Naive thymus-derived CD4-positive, alpha-beta T cell (primary cell): ENCODE measurements around the gene ALPI. TPM values are rescaled to one million over a fixed set of nuclear protein-coding genes. Genes with fewer than 3 reads are reported as not detected.

Experiments used
- ATAC-seq: fragments of 150-1000 bp; cut with Tn5 transposase; 2 replicates; pipeline ENCODE4 v1.10.0; 2021; ENCODE audit warnings: mild to moderate bottlenecking, moderate library complexity
- CTCF ChIA-PET: fragments of 350-600 bp; sonication (Branson Sonifier 250); formaldehyde crosslinking; loops from one replicate; lab custom pipeline; 2021; ENCODE audit warnings: antibody characterized with exemption; lab: Charles Lee
- POLR2A ChIA-PET: fragments of 350-600 bp; sonication (Branson Sonifier 250); formaldehyde crosslinking; loops from one replicate; lab custom pipeline; 2021; ENCODE audit warnings: antibody characterized with exemption, inconsistent platforms; lab: Charles Lee
- DNase-seq, 9 donors: peaks; one replicate each; pipeline versions ENCODE4 v3.0.0 to v3.0.0-alpha.2; 2020 to 2022; ENCODE audit warnings: mixed read lengths in 1 of 9
- H3K27ac ChIP-seq: one replicate; pipeline ENCODE4 v1.7.0; 2013; ENCODE audit warnings: mild to moderate bottlenecking, low read depth, low read length, moderate library complexity
- H3K27me3 ChIP-seq, 2 donors: one replicate each; pipeline ENCODE4 v1.7.0; 2013; ENCODE audit warnings: low read length in 2 of 2, mild to moderate bottlenecking in 2 of 2, moderate library complexity in 2 of 2; ENCODE audit not compliant: control insufficient read depth in 2 of 2, insufficient read depth in 2 of 2
- H3K36me3 ChIP-seq, 3 experiments: 1 replicate in 2 of 3; 2 replicates in 1 of 3; pipeline ENCODE4 v1.7.0; 2013; ENCODE audit warnings: low read length in 3 of 3, mild to moderate bottlenecking in 3 of 3, moderate library complexity in 1 of 3; ENCODE audit not compliant: insufficient read depth in 3 of 3, control insufficient read depth in 2 of 3
- H3K4me1 ChIP-seq, 2 donors: one replicate each; pipeline ENCODE4 v1.7.0; 2013; ENCODE audit warnings: low read length in 2 of 2, mild to moderate bottlenecking in 2 of 2, moderate library complexity in 1 of 2; ENCODE audit not compliant: control insufficient read depth in 2 of 2, insufficient read depth in 2 of 2
- H3K4me3 ChIP-seq: 2 replicates; pipeline ENCODE4 v1.7.0; 2013; ENCODE audit warnings: mild to moderate bottlenecking, low read length
- H3K9me3 ChIP-seq, 3 experiments: 1 replicate in 2 of 3; 2 replicates in 1 of 3; pipeline ENCODE4 v1.7.0; 2013; ENCODE audit warnings: low read length in 3 of 3; ENCODE audit not compliant: control insufficient read depth in 2 of 3
- H3K27ac Mint-ChIP-seq, 9 donors: one replicate each; pipeline ENCODE4 v1.8.0; 2020 to 2022; ENCODE audit warnings: mixed read lengths in 9 of 9, mild to moderate bottlenecking in 8 of 9, moderate library complexity in 5 of 9, inconsistent platforms in 2 of 9
- H3K27me3 Mint-ChIP-seq, 5 donors: one replicate each; pipeline ENCODE4 v1.8.0; 2021 to 2022; ENCODE audit warnings: mixed read lengths in 5 of 5, mild to moderate bottlenecking in 1 of 5
- H3K36me3 Mint-ChIP-seq, 5 donors: one replicate each; pipeline ENCODE4 v1.8.0; 2020 to 2022; ENCODE audit warnings: mixed read lengths in 5 of 5, mild to moderate bottlenecking in 3 of 5, inconsistent platforms in 1 of 5
- H3K4me1 Mint-ChIP-seq, 7 donors: one replicate each; pipeline ENCODE4 v1.8.0; 2020 to 2022; ENCODE audit warnings: mixed read lengths in 7 of 7, mild to moderate bottlenecking in 3 of 7, inconsistent platforms in 1 of 7
- H3K4me3 Mint-ChIP-seq, 10 donors: one replicate each; pipeline ENCODE4 v1.8.0; 2020 to 2022; ENCODE audit warnings: mild to moderate bottlenecking in 10 of 10, mixed read lengths in 10 of 10, moderate library complexity in 6 of 10, inconsistent platforms in 2 of 10
- H3K9me3 Mint-ChIP-seq, 11 donors: one replicate each; pipeline ENCODE4 v1.8.0; 2020 to 2022; ENCODE audit warnings: mixed read lengths in 11 of 11, mild to moderate bottlenecking in 4 of 11, inconsistent platforms in 1 of 11, moderate library complexity in 1 of 11
- intact Hi-C, 2 donors: fragments of 100-400 bp; cut with micrococcal nuclease; formaldehyde crosslinking; loops; one replicate each; pipeline ENCODE4 v1.15.1; 2023
- polyA plus RNA-seq, 2 donors: library from polyadenylated mRNA; unstranded; fragments of 300-500 nt; fragmentation: Illumina TruSeq; gene quantifications; one replicate each; pipeline ENCODE4 v1.2.3, GENCODE V29; 2021
- total RNA-seq, 6 experiments: library from RNA in 5 of 6; stranded (reverse) in 5 of 6; gene quantifications; 1 replicate in 5 of 6; 2 replicates in 1 of 6; pipeline ENCODE4 v1.2.3 and lab custom pipeline; 2021 to 2026

ALPI gene
- total and polyA plus RNA-seq, 7 experiments from 2014 or later: not detected

DNA sequence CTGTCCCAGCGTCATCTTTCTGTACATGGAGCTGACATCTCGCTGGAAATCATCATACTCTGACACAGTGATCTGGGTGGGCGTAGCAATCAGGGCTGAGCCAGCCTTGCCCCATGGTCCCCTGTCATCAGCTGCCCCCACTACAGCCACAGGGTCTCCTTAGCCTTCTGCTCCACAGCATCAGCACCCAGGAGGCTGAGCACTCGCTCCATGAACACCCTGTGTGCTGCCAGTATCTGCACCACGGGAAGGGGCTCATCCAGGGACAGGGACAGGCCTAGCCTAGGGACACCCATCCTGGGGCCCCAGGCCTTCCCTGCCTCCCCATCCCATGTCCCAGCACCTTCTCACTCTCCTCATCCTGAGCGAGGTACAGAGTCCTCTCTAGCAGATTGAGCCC, 37.9 kb upstream of the ALPI start:
- H3K27me3 Mint-ChIP-seq: peaks cover 30 to 68% (median 39%) of the 10 kb centered on the region in 5 donors
- Histone ChIP-seq H3K36me3 (no peaks in the 10 kb centered on the region), H3K4me1 (peaks cover 0 to 13% of the 10 kb centered on the region in 2 donors), H3K27me3 (no peaks in the 10 kb centered on the region), H3K4me3 (no peak overlapping the region), H3K9me3 (no peaks in the 10 kb centered on the region), H3K27ac (no peak overlapping the region)
- CTCF ChIA-PET: no interaction called here
- H3K9me3 Mint-ChIP-seq: peaks cover 0 to 10% (median 4%) of the 10 kb centered on the region in 11 donors
- POLR2A ChIA-PET: no interaction called here
- peaks cover 0 to 8% (median 0%) of the 10 kb centered on the region in 5 donors for H3K36me3 Mint-ChIP-seq
- DNase-seq (no peak), ATAC-seq (no peak)
- peak overlapping the region in 8 of 10 donors; percentile 6 to 73 (median 68) for H3K4me3 Mint-ChIP-seq
- H3K27ac Mint-ChIP-seq: no peak overlapping the region
- H3K4me1 Mint-ChIP-seq: peaks cover 6 to 25% (median 18%) of the 10 kb centered on the region in 7 donors
- intact Hi-C loops: no loop called here

- peaks cover 0 to 10% of the 10 kb centered on the region in 2 donors for H3K4me1 ChIP-seq
- intact Hi-C loops: no loop called here
- no peak overlapping the region for H3K27ac ChIP-seq
- ATAC-seq (peak; percentile 30), DNase-seq (no peak)
- H3K4me3 Mint-ChIP-seq: peak overlapping the region; percentile 32 to 73 (median 69)
- POLR2A ChIA-PET: no interaction called here
- H3K36me3 Mint-ChIP-seq: peaks cover 0 to 8% (median 0%) of the 10 kb centered on the region in 5 donors
- H3K27ac Mint-ChIP-seq: no peak overlapping the region
- H3K36me3 ChIP-seq: no peaks in the 10 kb centered on the region
- H3K4me1 Mint-ChIP-seq: peaks cover under 1 to 19% (median 12%) of the 10 kb centered on the region in 7 donors
- no peak overlapping the region for H3K4me3 ChIP-seq
- H3K9me3 Mint-ChIP-seq: peaks cover 0 to 10% (median 4%) of the 10 kb centered on the region in 11 donors
- no peaks in the 10 kb centered on the region for H3K9me3 ChIP-seq
- peaks cover 30 to 68% (median 40%) of the 10 kb centered on the region in 5 donors for H3K27me3 Mint-ChIP-seq
- H3K27me3 ChIP-seq: no peaks in the 10 kb centered on the region
- CTCF ChIA-PET: no interaction called here
Observed at GRCh38 chr2:232418466-232419244, 37.3 kb upstream of the ALPI start.

- no peaks in the 10 kb centered on the region for H3K9me3 ChIP-seq
- H3K4me3 ChIP-seq: no peak overlapping the region
- no peak for DNase-seq
- H3K4me1 ChIP-seq: peaks cover 0 to 10% of the 10 kb centered on the region in 2 donors
- H3K4me3 Mint-ChIP-seq: peak overlapping the region in 8 of 10 donors; percentile 52 to 73 (median 70)
- H3K4me1 Mint-ChIP-seq: peaks cover 0 to 19% (median 12%) of the 10 kb centered on the region in 7 donors
- ChIA-PET CTCF (no interaction called here), POLR2A (no interaction called here)
- no peaks in the 10 kb centered on the region for H3K27me3 ChIP-seq
- H3K9me3 Mint-ChIP-seq: peaks cover 0 to 10% (median 4%) of the 10 kb centered on the region in 11 donors
- H3K36me3 ChIP-seq: no peaks in the 10 kb centered on the region
- H3K27ac ChIP-seq: no peak overlapping the region
- no peak overlapping the region for H3K27ac Mint-ChIP-seq
- H3K36me3 Mint-ChIP-seq: peaks cover 0 to 8% (median 0%) of the 10 kb centered on the region in 5 donors
- intact Hi-C loops: no loop called here
- no peak for ATAC-seq
- peaks cover 34 to 68% (median 43%) of the 10 kb centered on the region in 5 donors for H3K27me3 Mint-ChIP-seq
Observed at GRCh38 chr2:232419245-232420072, 36.5 kb upstream of the ALPI start.

DNA sequence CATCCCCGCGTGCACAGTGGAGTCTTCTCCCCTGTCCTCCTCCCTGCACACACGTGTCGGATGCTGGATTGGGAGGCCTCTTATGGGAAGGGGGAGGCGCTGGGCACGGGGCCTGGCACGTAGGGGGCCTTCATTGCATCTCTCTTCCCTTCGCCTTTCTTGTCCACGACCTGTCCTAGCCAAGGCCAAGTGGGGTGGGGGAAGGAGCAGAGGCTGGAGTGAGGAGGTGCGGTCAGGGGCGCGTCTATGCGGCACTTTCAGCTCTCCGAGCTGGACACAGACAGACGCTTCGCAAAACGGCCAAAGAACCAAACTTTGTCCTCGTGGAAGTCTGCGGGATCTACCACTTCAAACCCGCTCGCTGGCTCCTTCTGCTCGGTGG, 35.9 kb upstream of the ALPI start:
- H3K27me3 Mint-ChIP-seq: peaks cover 33 to 66% (median 43%) of the 10 kb centered on the region in 5 donors

GRCh38 chr2:232420463-232421188, 35.3 kb upstream of the ALPI start:
- Histone ChIP-seq H3K9me3 (no peaks in the 10 kb centered on the region), H3K36me3 (no peaks in the 10 kb centered on the region), H3K27me3 (no peaks in the 10 kb centered on the region), H3K27ac (no peak overlapping the region), H3K4me1 (peaks cover 0 to 10% of the 10 kb centered on the region in 2 donors), H3K4me3 (no peak overlapping the region)
- Mint-ChIP-seq H3K36me3 (peaks cover 0 to 8% (median 0%) of the 10 kb centered on the region in 5 donors), H3K27me3 (peaks cover 38 to 69% (median 40%) of the 10 kb centered on the region in 5 donors), H3K4me3 (peak overlapping the region; percentile 27 to 73 (median 54)), H3K4me1 (peaks cover 0 to 19% (median 12%) of the 10 kb centered on the region in 7 donors), H3K9me3 (peaks cover 0 to 10% (median 4%) of the 10 kb centered on the region in 11 donors), H3K27ac (no peak overlapping the region)
- DNase-seq (peak in 5 of 9 donors; percentile 21 to 37 (median 23)), ATAC-seq (peak; percentile 51)
- ChIA-PET CTCF (no interaction called here), POLR2A (no interaction called here)
- intact Hi-C loops: no loop called here

More for the DNA sequence above, 35.9 kb upstream of the ALPI start:
- DNase-seq (no peak), ATAC-seq (no peak)
- intact Hi-C loops: no loop called here
- H3K4me3 ChIP-seq: no peak overlapping the region
- peaks cover 0 to 10% of the 10 kb centered on the region in 2 donors for H3K4me1 ChIP-seq
- no peaks in the 10 kb centered on the region for H3K36me3 ChIP-seq
- H3K27me3 ChIP-seq: no peaks in the 10 kb centered on the region
- no peaks in the 10 kb centered on the region for H3K9me3 ChIP-seq
- no peak overlapping the region for H3K27ac ChIP-seq
- POLR2A ChIA-PET: no interaction called here
- peaks cover 0 to 19% (median 12%) of the 10 kb centered on the region in 7 donors for H3K4me1 Mint-ChIP-seq
- CTCF ChIA-PET: no interaction called here
- no peak overlapping the region for H3K27ac Mint-ChIP-seq
- peak overlapping the region in 8 of 10 donors; percentile 27 to 73 (median 61) for H3K4me3 Mint-ChIP-seq
- peaks cover 0 to 10% (median 4%) of the 10 kb centered on the region in 11 donors for H3K9me3 Mint-ChIP-seq
- peaks cover 0 to 8% (median 0%) of the 10 kb centered on the region in 5 donors for H3K36me3 Mint-ChIP-seq

DNA sequence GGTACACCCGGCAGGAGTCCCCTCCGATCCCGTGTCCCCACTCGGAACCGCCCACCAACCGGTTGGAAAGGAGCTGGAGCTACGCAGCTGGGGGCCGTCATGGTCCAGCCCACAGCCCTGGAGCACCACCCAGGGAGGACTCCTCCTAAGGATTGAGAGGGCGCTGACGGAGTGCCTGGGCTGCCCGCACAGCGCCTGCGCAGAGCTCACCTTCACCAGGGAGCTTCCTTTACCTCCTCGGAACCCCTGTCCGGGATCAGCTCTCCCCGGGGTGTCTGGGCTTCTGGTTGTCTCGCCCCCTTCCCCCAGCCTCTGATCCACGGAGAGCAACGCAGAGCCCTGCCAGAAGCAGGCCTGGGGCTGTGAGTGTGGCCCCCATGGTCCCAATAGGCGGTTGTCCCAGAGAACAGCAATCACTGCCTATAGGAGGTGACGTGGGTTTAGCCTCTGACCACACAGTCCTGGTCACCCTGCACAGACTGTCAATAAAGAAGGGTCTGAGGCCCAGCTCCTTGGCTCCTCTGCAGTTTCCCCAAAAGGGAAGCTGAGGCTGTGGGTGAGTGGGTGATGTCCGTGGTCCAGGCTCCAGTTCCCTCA, 34.7 kb upstream of the ALPI start:
- no peaks in the 10 kb centered on the region for H3K9me3 ChIP-seq
- no peaks in the 10 kb centered on the region for H3K36me3 ChIP-seq
- no peak for ATAC-seq
- CTCF ChIA-PET: no interaction called here
- Mint-ChIP-seq H3K36me3 (peaks cover 0 to 8% (median 0%) of the 10 kb centered on the region in 5 donors), H3K4me1 (peaks cover 0 to 19% (median 12%) of the 10 kb centered on the region in 7 donors), H3K27ac (no peak overlapping the region), H3K4me3 (peak overlapping the region in 6 of 10 donors; percentile 46 to 76 (median 60)), H3K9me3 (peaks cover 0 to 10% (median 4%) of the 10 kb centered on the region in 11 donors), H3K27me3 (peaks cover 36 to 67% (median 39%) of the 10 kb centered on the region in 5 donors)
- POLR2A ChIA-PET: no interaction called here
- no peaks in the 10 kb centered on the region for H3K27me3 ChIP-seq
- no peak overlapping the region for H3K27ac ChIP-seq
- intact Hi-C loops: no loop called here
- no peak overlapping the region for H3K4me3 ChIP-seq
- H3K4me1 ChIP-seq: peaks cover 0 to 10% of the 10 kb centered on the region in 2 donors
- DNase-seq: no peak
